22Rv1 (cell line): ENCODE data around the gene LRBA.

Experiments
- H3K27ac ChIP-seq: fragments of 450-650 bp; 2 replicates; pipeline ENCODE4 v1.5.1; 2017
- ZFX ChIP-seq: fragments of 450-650 bp; IDR thresholded peaks from 2 replicates; pipeline ENCODE4 v1.6.1; 2017; ENCODE audit warnings: antibody characterized with exemption, borderline replicate concordance
- TF ChIP-seq, protein P1 (sequence below): fragments of 450-650 bp; IDR thresholded peaks from 2 replicates; pipeline ENCODE4 v1.5.1; 2017; ENCODE audit warnings: mild to moderate bottlenecking

Gene LRBA

DNA sequence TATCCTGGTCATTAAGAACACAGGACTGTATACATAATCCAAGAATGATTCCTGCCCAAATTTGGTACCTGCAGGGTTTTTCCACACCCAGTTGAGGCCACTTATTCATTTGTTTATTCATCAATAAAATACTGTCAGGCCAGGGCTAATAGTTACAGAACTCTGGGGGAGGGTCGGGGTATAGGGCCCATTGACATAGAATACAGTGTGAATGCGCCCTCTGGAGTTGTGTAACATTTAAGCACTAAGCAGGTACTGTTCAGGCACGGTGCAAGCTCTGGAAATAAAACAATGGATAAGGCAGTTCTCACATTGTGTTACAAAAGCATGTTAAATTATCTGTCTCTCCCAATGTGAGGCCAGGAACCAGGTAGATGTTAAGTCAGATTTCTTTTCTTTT lies 30.8 kb upstream of the LRBA start:
- TF ChIP-seq, protein P1, sequence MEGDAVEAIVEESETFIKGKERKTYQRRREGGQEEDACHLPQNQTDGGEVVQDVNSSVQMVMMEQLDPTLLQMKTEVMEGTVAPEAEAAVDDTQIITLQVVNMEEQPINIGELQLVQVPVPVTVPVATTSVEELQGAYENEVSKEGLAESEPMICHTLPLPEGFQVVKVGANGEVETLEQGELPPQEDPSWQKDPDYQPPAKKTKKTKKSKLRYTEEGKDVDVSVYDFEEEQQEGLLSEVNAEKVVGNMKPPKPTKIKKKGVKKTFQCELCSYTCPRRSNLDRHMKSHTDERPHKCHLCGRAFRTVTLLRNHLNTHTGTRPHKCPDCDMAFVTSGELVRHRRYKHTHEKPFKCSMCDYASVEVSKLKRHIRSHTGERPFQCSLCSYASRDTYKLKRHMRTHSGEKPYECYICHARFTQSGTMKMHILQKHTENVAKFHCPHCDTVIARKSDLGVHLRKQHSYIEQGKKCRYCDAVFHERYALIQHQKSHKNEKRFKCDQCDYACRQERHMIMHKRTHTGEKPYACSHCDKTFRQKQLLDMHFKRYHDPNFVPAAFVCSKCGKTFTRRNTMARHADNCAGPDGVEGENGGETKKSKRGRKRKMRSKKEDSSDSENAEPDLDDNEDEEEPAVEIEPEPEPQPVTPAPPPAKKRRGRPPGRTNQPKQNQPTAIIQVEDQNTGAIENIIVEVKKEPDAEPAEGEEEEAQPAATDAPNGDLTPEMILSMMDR: peak; percentile 66
- no peak for TF ChIP-seq ZFX
- no peak overlapping the region for H3K27ac ChIP-seq

DNA sequence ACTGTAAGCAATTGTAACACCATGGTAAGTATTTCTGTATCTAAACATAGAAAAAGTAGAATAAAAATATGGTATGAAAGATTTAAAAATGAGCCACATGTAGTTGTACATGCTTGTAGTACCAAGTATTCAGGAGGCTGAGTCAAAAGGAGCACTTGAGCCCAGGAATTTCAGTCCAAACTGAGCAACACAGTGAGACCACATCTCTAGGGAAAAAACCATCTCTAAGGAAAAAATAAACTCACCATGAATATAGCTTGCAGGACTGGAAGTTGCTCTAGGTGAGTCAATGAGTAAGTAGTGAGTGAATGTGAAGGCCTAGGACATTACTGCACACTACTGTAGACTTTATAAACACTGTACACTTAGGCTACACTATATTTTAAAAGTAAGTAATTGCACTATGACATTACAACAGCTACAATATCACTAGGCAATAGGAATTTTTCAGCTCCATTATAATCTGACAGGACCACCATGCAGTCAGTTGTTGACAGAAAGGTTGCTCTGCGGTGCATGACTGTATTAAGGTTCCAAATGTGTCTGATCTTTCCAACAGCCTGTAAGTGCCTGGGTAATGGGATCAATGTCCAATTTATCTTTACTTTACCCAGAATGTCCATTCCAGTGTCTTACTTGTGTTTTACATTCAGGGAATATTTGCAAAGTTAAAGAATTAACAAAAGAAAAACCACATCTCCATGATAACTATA lies 28.9 kb upstream of the LRBA start:
- H3K27ac ChIP-seq: no peak overlapping the region

DNA sequence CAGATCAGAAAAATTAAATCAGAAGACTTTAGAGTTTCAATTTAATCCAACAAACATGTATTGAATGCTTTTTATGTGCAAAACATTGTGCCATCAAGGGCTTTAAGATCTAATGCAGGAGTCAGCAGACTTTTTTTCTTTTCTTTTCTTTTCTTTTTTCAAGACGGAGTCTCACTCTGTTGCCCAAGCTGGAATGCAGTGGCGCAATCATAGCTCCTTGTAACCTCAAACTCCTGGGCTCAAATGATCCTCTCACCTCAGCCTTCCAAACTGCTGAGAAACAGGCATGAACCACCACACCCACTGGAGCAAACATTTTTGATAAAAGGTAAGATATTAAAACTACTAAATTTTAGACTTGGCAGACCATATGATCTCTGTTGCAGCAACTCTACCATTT lies 24.6 kb upstream of the LRBA start:
- TF ChIP-seq ZFX: no peak
- TF ChIP-seq, protein P1: no peak
- H3K27ac ChIP-seq: no peak overlapping the region

More for the DNA sequence above, 28.9 kb upstream of the LRBA start:
- TF ChIP-seq, protein P1: no peak
- TF ChIP-seq ZFX: no peak

DNA sequence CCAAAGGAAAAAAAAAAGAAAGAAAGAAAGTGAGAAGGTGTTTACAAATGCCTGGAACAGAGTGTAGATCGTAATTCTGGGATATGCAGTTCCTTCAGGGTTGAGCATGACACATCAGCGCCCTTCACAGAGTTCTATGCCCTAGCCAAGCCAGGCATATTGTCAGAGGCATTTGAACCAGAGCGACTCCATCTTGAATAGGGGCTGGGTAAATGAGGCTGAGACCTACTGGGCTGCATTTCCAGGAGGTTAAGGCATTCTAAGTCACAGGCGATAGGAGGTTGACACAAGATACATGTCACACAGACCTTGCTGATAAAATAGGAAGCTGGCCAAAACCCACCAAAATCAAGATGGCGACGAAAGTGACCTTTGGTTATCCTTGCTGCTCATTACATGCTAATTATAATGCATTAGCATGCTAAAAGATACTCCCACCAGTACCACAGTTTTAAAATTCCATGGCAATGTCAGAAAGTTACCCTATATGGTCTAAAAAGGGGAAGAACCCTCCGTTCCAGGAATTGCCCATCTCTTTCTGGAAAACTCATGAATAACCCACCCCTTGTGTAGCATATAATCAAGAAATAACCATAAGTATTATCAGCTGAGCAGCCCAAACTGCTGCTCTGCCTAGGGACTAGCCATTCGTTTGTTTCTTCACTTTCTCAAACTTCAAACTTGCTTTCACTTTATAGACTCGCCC lies 23.5 kb upstream of the LRBA start:
- TF ChIP-seq, protein P1: no peak
- TF ChIP-seq ZFX: no peak
- no peak overlapping the region for H3K27ac ChIP-seq

DNA sequence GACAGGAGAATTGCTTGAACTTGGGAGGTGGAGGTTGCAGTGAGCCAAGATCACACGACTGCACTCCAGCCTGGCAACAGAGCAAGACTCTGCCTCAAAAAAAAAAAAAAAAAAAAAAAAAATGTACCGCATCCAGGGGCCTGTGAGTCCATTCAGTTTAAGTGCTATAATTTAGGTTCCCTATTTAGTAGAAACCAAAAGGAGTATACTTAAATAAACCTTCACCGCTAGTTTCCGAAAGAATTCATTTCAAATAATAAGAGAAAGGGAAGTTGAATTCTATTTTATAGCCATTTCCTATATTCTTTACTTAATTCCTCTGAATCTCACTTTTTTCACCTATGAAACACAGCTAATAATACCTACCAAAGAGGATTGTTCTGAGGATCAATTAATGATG lies 20.8 kb upstream of the LRBA start:
- peak overlapping the region; percentile 92 for H3K27ac ChIP-seq
- TF ChIP-seq ZFX: no peak
- TF ChIP-seq, protein P1: no peak

DNA sequence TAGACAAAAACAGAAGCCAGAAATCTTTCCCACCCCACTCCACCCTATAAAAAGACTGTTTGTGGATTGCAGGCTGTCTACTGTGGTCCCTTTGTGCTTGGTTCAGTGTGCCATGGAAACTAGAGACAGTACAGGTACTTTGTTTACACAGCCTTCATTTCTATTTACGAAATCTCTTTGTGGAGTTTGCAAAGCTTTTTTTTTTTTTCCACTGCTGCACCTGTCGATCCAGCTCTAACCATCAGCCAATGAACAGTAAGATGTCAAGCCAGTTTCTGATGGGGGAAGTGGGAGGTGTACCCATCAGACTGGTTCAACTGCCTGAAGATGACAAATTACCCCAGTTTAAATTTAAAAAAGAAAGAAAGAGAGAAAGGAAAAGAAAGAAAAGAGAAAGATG lies 20.2 kb upstream of the LRBA start:
- H3K27ac ChIP-seq: peak overlapping the region; percentile 92
- no peak for TF ChIP-seq ZFX
- TF ChIP-seq, protein P1: no peak

DNA sequence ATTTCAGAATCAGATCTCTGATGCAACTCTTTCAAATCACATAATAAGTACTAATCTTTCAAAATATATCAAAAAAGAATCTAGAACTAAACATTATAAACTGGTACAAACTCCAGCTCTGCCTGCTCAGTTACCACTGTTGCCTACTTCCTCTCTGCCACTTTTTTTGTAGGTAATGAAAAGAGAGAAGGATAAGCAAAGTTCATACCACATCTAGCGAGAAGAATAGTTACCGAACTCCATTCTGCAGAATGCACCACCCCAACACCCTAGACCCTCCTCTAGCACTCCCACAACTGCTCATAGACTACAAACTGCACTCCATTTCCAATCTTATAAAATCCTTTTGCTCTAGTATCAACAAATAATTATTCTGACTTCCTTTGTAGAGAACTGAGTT lies 19.7 kb upstream of the LRBA start:
- H3K27ac ChIP-seq: peak overlapping the region; percentile 92
- no peak for TF ChIP-seq ZFX
- TF ChIP-seq, protein P1: no peak
